ENCODE data around the gene EGLN1. TPM values are rescaled to one million over a fixed set of nuclear protein-coding genes. Genes with fewer than 3 reads are reported as not detected.

EGLN1 gene
- total RNA-seq, 2 experiments from 2014 or later: 19.0 to 36.6 TPM

- ChIA-PET CTCF (ENCODE audit: unreplicated experiment) (no interaction called here), POLR2A (interaction anchor here (0.5 to 1.9 kb wide), 7 partner anchors 10 to 221 kb away, joined by 3 to 10 read pairs (median 4); no protein-coding TSS in a partner anchor)
- Histone ChIP-seq H3K4me2 (ENCODE audit: low read length) (peak overlapping the region; percentile 98), H3K79me2 (ENCODE audit: insufficient read depth, low read depth, low read length) (peaks cover 84% of the 10 kb centered on the region), H3K9me3 (ENCODE audit: low read length) (no peaks in the 10 kb centered on the region), H3K4me3 (ENCODE audit: low read depth, low read length, poor library complexity, severe bottlenecking) (peak overlapping the region; percentile 99), H3K36me3 (ENCODE audit: insufficient read depth, low read length) (peaks cover 46% of the 10 kb centered on the region), H3K9me2 (ENCODE audit: insufficient read depth, low read length) (no peaks in the 10 kb centered on the region), H3K27ac (ENCODE audit: low read depth, low read length, poor library complexity, severe bottlenecking) (no peak overlapping the region), H4K20me1 (ENCODE audit: insufficient read depth, low read length) (peaks cover 44% of the 10 kb centered on the region), H3K4me1 (ENCODE audit: insufficient read depth, low read length, poor library complexity, severe bottlenecking) (peaks cover 31% of the 10 kb centered on the region), H2AFZ (ENCODE audit: low read length) (no peak overlapping the region)
- intact Hi-C loops (cut with micrococcal nuclease; ENCODE audit: unreplicated experiment): loop anchor here (2.0 kb wide), 1 partner anchor 94 kb away; the partner anchor contains the start of gene GNPAT
- no peak for DNase-seq (ENCODE audit: low spot score)
- TF ChIP-seq EZH2phosphoT487 (IDR thresholded peaks at IDR 0.05; ENCODE audit: borderline replicate concordance, low read depth, low read length): no peak
- no peak for TF ChIP-seq CTCF (conservative IDR thresholded peaks at IDR 0.05; ENCODE audit: low read length)
- BruUV-seq (replicated peaks): no TSS peak
Measured at GRCh38 chr1:231334952-231335351, 87.1 kb downstream of the EGLN1 start.

- Histone ChIP-seq H3K36me3 (ENCODE audit: insufficient read depth, low read length) (peaks cover 46% of the 10 kb centered on the region), H3K27ac (ENCODE audit: low read depth, low read length, poor library complexity, severe bottlenecking) (no peak overlapping the region), H3K79me2 (ENCODE audit: insufficient read depth, low read depth, low read length) (peaks cover 76% of the 10 kb centered on the region), H2AFZ (ENCODE audit: low read length) (no peak overlapping the region), H3K4me2 (ENCODE audit: low read length) (peak overlapping the region; percentile 98), H3K9me2 (ENCODE audit: insufficient read depth, low read length) (no peaks in the 10 kb centered on the region), H3K4me3 (ENCODE audit: low read depth, low read length, poor library complexity, severe bottlenecking) (peak overlapping the region; percentile 99), H4K20me1 (ENCODE audit: insufficient read depth, low read length) (peaks cover 44% of the 10 kb centered on the region), H3K9me3 (ENCODE audit: low read length) (no peaks in the 10 kb centered on the region), H3K4me1 (ENCODE audit: insufficient read depth, low read length, poor library complexity, severe bottlenecking) (peaks cover 24% of the 10 kb centered on the region)
- DNase-seq (ENCODE audit: low spot score): peak; percentile 23
- TF ChIP-seq CTCF (conservative IDR thresholded peaks at IDR 0.05; ENCODE audit: low read length) (no peak), EZH2phosphoT487 (IDR thresholded peaks at IDR 0.05; ENCODE audit: borderline replicate concordance, low read depth, low read length) (no peak)
- BruUV-seq (replicated peaks): no TSS peak
- intact Hi-C loops (cut with micrococcal nuclease; ENCODE audit: unreplicated experiment): loop anchor here (2.0 kb wide), 1 partner anchor 93 kb away; the partner anchor contains the start of gene GNPAT
- CTCF ChIA-PET (ENCODE audit: unreplicated experiment): no interaction called here
- POLR2A ChIA-PET: interaction anchor here (0.6 to 1.9 kb wide), 6 partner anchors 9 to 701 kb away, joined by 3 to 10 read pairs (median 4); no protein-coding TSS in a partner anchor
Measured at GRCh38 chr1:231334079-231334666, 87.9 kb downstream of the EGLN1 start.

DNA sequence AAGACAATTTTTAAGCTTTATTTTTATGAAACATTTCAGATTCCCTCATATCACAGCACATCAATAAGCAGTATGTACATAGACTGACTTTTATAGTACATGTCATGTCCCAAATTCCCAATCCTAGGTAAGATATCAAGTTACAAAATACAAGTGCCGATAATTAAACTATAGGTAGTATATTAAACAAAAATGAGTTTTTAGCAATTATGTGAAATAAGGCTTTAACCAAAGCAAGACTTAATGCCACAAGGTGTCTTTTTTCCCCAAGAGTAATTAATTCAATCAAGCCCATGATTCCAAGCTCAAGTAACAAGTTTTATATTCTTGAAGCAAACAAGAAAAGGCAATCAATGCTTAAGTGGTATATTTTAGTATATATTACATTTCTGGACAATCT is 89.3 kb downstream of the EGLN1 start:
- intact Hi-C loops (cut with micrococcal nuclease; ENCODE audit: unreplicated experiment): no loop called here
- Histone ChIP-seq H3K4me2 (ENCODE audit: low read length) (peak overlapping the region; percentile 98), H3K4me3 (ENCODE audit: low read depth, low read length, poor library complexity, severe bottlenecking) (peak overlapping the region; percentile 99), H4K20me1 (ENCODE audit: insufficient read depth, low read length) (peaks cover 47% of the 10 kb centered on the region), H3K9me3 (ENCODE audit: low read length) (no peaks in the 10 kb centered on the region), H3K36me3 (ENCODE audit: insufficient read depth, low read length) (peaks cover 46% of the 10 kb centered on the region), H3K9me2 (ENCODE audit: insufficient read depth, low read length) (no peaks in the 10 kb centered on the region), H2AFZ (ENCODE audit: low read length) (no peak overlapping the region), H3K79me2 (ENCODE audit: insufficient read depth, low read depth, low read length) (peaks cover 68% of the 10 kb centered on the region), H3K4me1 (ENCODE audit: insufficient read depth, low read length, poor library complexity, severe bottlenecking) (peaks cover 22% of the 10 kb centered on the region), H3K27ac (ENCODE audit: low read depth, low read length, poor library complexity, severe bottlenecking) (no peak overlapping the region)
- no TSS peak for BruUV-seq (replicated peaks)
- DNase-seq (ENCODE audit: low spot score): no peak
- ChIA-PET POLR2A (interaction anchor here (0.6 to 1.7 kb wide), 3 partner anchors 87 to 285 kb away, joined by 3 to 4 read pairs (median 3); no protein-coding TSS in a partner anchor), CTCF (ENCODE audit: unreplicated experiment) (no interaction called here)
- TF ChIP-seq CTCF (conservative IDR thresholded peaks at IDR 0.05; ENCODE audit: low read length): no peak
- TF ChIP-seq EZH2phosphoT487 (IDR thresholded peaks at IDR 0.05; ENCODE audit: borderline replicate concordance, low read depth, low read length): no peak
